H9 (cell line): ENCODE results near the gene HAND1. TPM values are rescaled to one million over a fixed set of nuclear protein-coding genes. Genes with fewer than 3 reads are reported as not detected.

ENCODE experiments used
- DNase-seq: peaks from one replicate; pipeline ENCODE4 v3.0.0-alpha.2; 2017
- H2AFZ ChIP-seq: one replicate; pipeline ENCODE4 v1.6.1; 2013; ENCODE audit warnings: mild to moderate bottlenecking, low read length, control low read depth, moderate library complexity
- H2AK5ac ChIP-seq: 2 replicates; pipeline ENCODE4 v1.6.1; 2013; ENCODE audit warnings: low read length, control low read depth, mixed read lengths; ENCODE audit not compliant: insufficient read length
- H2BK120ac ChIP-seq: one replicate; pipeline ENCODE4 v1.6.1; 2013; ENCODE audit warnings: low read depth, mild to moderate bottlenecking, low read length, control low read depth, inconsistent platforms; ENCODE audit not compliant: poor library complexity, severe bottlenecking
- H2BK12ac ChIP-seq: 2 replicates; pipeline ENCODE4 v1.6.1; 2013; ENCODE audit warnings: low read length, control low read depth, mixed read lengths, low read depth; ENCODE audit not compliant: insufficient read length
- H2BK15ac ChIP-seq: 2 replicates; pipeline ENCODE4 v1.6.1; 2013; ENCODE audit warnings: low read depth, low read length, control low read depth
- H2BK20ac ChIP-seq: one replicate; pipeline ENCODE4 v1.6.1; 2013; ENCODE audit warnings: low read depth, mild to moderate bottlenecking, low read length, control low read depth, inconsistent platforms; ENCODE audit not compliant: poor library complexity, severe bottlenecking
- H2BK5ac ChIP-seq: 2 replicates; pipeline ENCODE4 v1.6.1; 2013; ENCODE audit warnings: low read length, control low read depth, mixed read lengths; ENCODE audit not compliant: insufficient read length
- H3K14ac ChIP-seq: 2 replicates; pipeline ENCODE4 v1.6.1; 2013; ENCODE audit warnings: low read length, control low read depth; ENCODE audit not compliant: insufficient read depth
- H3K18ac ChIP-seq: 2 replicates; pipeline ENCODE4 v1.6.1; 2013; ENCODE audit warnings: low read depth, mild to moderate bottlenecking, mixed read lengths, low read length, control low read depth; ENCODE audit not compliant: insufficient read length
- H3K23ac ChIP-seq: 2 replicates; pipeline ENCODE4 v1.6.1; 2013; ENCODE audit warnings: low read length, control low read depth, mixed read lengths, low read depth; ENCODE audit not compliant: insufficient read length
- H3K23me2 ChIP-seq: 2 replicates; pipeline ENCODE4 v1.6.1; 2013; ENCODE audit warnings: low read depth, mild to moderate bottlenecking, mixed read lengths, low read length, control low read depth; ENCODE audit not compliant: insufficient read length, poor library complexity, severe bottlenecking
- H3K27ac ChIP-seq: 2 replicates; pipeline ENCODE4 v1.5.1; 2013; ENCODE audit warnings: low read length, control low read depth, mixed read lengths, low read depth; ENCODE audit not compliant: insufficient read length
- H3K27me3 ChIP-seq: 2 replicates; pipeline ENCODE4 v1.6.1; 2013; ENCODE audit warnings: low read length, control low read depth, inconsistent platforms; ENCODE audit not compliant: insufficient read depth
- H3K4ac ChIP-seq: 2 replicates; pipeline ENCODE4 v1.6.1; 2013; ENCODE audit warnings: low read depth, mild to moderate bottlenecking, control low read depth, inconsistent platforms, low read length, moderate library complexity
- H3K4me1 ChIP-seq: 2 replicates; pipeline ENCODE4 v1.6.1; 2013; ENCODE audit warnings: low read length, control low read depth, inconsistent platforms; ENCODE audit not compliant: insufficient read depth
- H3K4me2 ChIP-seq: 2 replicates; pipeline ENCODE4 v1.6.1; 2013; ENCODE audit warnings: low read length, control low read depth, mixed read lengths; ENCODE audit not compliant: insufficient read length, insufficient read depth
- H3K56ac ChIP-seq: 2 replicates; pipeline ENCODE4 v1.6.1; 2013; ENCODE audit warnings: low read depth, mild to moderate bottlenecking, mixed read lengths, low read length, control low read depth; ENCODE audit not compliant: insufficient read length
- H3K79me1 ChIP-seq: 2 replicates; pipeline ENCODE4 v1.6.1; 2013; ENCODE audit warnings: low read depth, mild to moderate bottlenecking, moderate library complexity, low read length, control low read depth, inconsistent platforms; ENCODE audit not compliant: insufficient read depth, poor library complexity, severe bottlenecking
- H3K79me2 ChIP-seq: 2 replicates; pipeline ENCODE4 v1.6.1; 2013; ENCODE audit warnings: low read length, control low read depth, inconsistent platforms; ENCODE audit not compliant: insufficient read depth
- H3K9ac ChIP-seq: 2 replicates; pipeline ENCODE4 v1.6.1; 2013; ENCODE audit warnings: low read length, control low read depth, mixed read lengths; ENCODE audit not compliant: insufficient read length; ENCODE audit errors: extremely low read depth
- H3K9me3 ChIP-seq: one replicate; pipeline ENCODE4 v1.6.1; 2013; ENCODE audit warnings: low read depth, low read length, inconsistent platforms; ENCODE audit not compliant: control insufficient read depth
- H3T11ph ChIP-seq: one replicate; pipeline ENCODE4 v1.6.1; 2013; ENCODE audit warnings: mild to moderate bottlenecking, low read length, control low read depth, inconsistent platforms
- H4K20me1 ChIP-seq: one replicate; pipeline ENCODE4 v1.6.1; 2013; ENCODE audit not compliant: control insufficient read depth, insufficient read length, insufficient read depth
- H4K5ac ChIP-seq: 2 replicates; pipeline ENCODE4 v1.6.1; 2013; ENCODE audit warnings: low read depth, mild to moderate bottlenecking, mixed read lengths, low read length, control low read depth; ENCODE audit not compliant: insufficient read length
- H4K8ac ChIP-seq: replicated peaks from 2 replicates; pipeline ENCODE4 v1.6.1; 2013; ENCODE audit warnings: low read length, control low read depth, mixed read lengths, low read depth; ENCODE audit not compliant: insufficient read length
- H4K91ac ChIP-seq: 2 replicates; pipeline ENCODE4 v1.6.1; 2013; ENCODE audit warnings: low read depth, mild to moderate bottlenecking, moderate library complexity, mixed read lengths, low read length, control low read depth; ENCODE audit not compliant: insufficient read length
- H3K27ac Mint-ChIP-seq, 3 experiments: 2 replicates in 2 of 3; 3 replicates in 1 of 3; pipeline ENCODE4 v1.8.0; 2020 to 2021; ENCODE audit warnings: mixed read lengths in 3 of 3, mild to moderate bottlenecking in 1 of 3, moderate library complexity in 1 of 3
- H3K27me3 Mint-ChIP-seq: 2 replicates; pipeline ENCODE4 v1.8.0; 2021; ENCODE audit warnings: low read depth, mild to moderate bottlenecking, moderate library complexity, mixed read lengths
- H3K36me3 Mint-ChIP-seq, 3 experiments: 2 replicates in 2 of 3; 3 replicates in 1 of 3; pipeline ENCODE4 v1.8.0; 2020 to 2021; ENCODE audit warnings: low read depth in 3 of 3, mixed read lengths in 3 of 3; ENCODE audit not compliant: insufficient read depth in 1 of 3
- H3K4me1 Mint-ChIP-seq, 2 experiments: 2 replicates each; pipeline ENCODE4 v1.8.0; 2020; ENCODE audit warnings: mixed read lengths in 2 of 2
- H3K4me3 Mint-ChIP-seq, 2 experiments: 2 replicates in 1 of 2; 3 replicates in 1 of 2; pipeline ENCODE4 v1.8.0; 2020 to 2021; ENCODE audit warnings: mild to moderate bottlenecking in 2 of 2, mixed read lengths in 2 of 2, moderate library complexity in 1 of 2
- H3K9me3 Mint-ChIP-seq, 2 experiments: 2 replicates in 1 of 2; 3 replicates in 1 of 2; pipeline ENCODE4 v1.8.0; 2020; ENCODE audit warnings: mild to moderate bottlenecking in 2 of 2, mixed read lengths in 2 of 2, moderate library complexity in 1 of 2
- WGBS: extraction: QIAGEN DNeasy Blood & Tissue Kit; methylation state at CpG from one replicate; pipeline ENCODE4 v1.1.7; 2013; ENCODE audit warnings: missing lambda C conversion rate, low lambda C conversion rate, mixed read lengths; ENCODE audit not compliant: insufficient read length; ENCODE audit errors: extremely low coverage; 5-methylcytosine and 5-hydroxymethylcytosine counted together
- total RNA-seq: library from RNA; stranded (reverse); gene quantifications from 2 replicates; pipeline ENCODE4 v1.2.1, GENCODE V29; 2021
- TF ChIP-seq, protein P1 (sequence below): fragments of 200-600 bp; sonication (generic); conservative IDR thresholded peaks from 3 replicates; pipeline ENCODE4 v1.8.0; 2021; ENCODE audit warnings: antibody characterized with exemption, mild to moderate bottlenecking

Gene HAND1
- total RNA-seq, 1 experiment from 2014 or later = not detected

DNA sequence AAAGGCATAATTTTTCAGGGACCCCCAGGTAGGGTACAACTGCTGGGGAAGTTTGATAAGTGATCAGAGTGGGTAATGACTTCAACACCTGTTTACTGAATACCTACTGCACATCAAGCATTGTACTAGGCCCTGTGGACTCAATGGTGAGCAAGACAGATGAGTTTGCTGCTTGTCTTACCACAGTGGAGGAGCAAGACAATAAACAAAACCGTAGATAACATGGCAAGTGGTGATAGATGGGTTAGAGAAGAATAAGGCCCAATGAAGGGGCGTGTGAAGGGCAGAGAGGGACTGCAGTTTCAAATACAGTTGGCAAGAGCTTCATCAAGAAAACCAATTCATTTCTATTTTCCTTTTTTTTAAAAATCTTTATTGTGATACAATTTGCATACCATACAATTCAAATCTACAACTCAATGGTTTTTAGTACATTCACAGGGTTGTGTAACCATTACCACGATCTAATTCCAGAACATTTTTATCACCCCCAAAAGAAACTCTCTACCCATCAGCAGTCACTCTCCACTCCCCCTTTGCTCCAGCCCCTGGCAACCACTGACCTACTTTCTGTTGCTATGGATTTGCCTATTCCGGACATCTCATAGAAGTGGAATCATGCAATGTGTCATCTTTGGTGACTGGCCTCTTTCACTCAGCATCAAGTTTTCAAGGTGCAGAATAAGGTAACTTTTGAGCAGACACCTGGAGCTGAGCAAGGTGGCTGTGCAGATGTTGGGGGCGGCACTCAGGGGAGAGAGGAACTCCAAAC lies 31.9 kb upstream of the HAND1 start:
- H3K27ac ChIP-seq = no peak overlapping the region
- H3K14ac ChIP-seq = no peak overlapping the region
- no peak overlapping the region for H2BK12ac ChIP-seq
- H2BK5ac ChIP-seq = no peak overlapping the region
- no peaks in the 10 kb centered on the region for H3K79me1 ChIP-seq
- H3K27ac Mint-ChIP-seq = no peak overlapping the region
- no peak overlapping the region for H2AK5ac ChIP-seq
- H3T11ph ChIP-seq = no peak overlapping the region
- H3K9me3 Mint-ChIP-seq = no peaks in the 10 kb centered on the region
- H3K23ac ChIP-seq = no peak overlapping the region
- H2BK120ac ChIP-seq = no peak overlapping the region
- H3K4ac ChIP-seq = no peak overlapping the region
- H3K18ac ChIP-seq = no peak overlapping the region
- no peak overlapping the region for H2BK20ac ChIP-seq
- H2BK15ac ChIP-seq = no peak overlapping the region
- H3K79me2 ChIP-seq = no peaks in the 10 kb centered on the region
- no peaks in the 10 kb centered on the region for H3K27me3 ChIP-seq
- H3K4me1 Mint-ChIP-seq = peaks cover 5 to 14% of the 10 kb centered on the region in 2 experiments; a peak in 3 of 4 replicates
- H4K5ac ChIP-seq = no peak overlapping the region
- WGBS = no CpG with 5 or more reads among the region's 5 CpGs
- no peak for DNase-seq
- H3K4me1 ChIP-seq = no peaks in the 10 kb centered on the region
- TF ChIP-seq, protein P1, sequence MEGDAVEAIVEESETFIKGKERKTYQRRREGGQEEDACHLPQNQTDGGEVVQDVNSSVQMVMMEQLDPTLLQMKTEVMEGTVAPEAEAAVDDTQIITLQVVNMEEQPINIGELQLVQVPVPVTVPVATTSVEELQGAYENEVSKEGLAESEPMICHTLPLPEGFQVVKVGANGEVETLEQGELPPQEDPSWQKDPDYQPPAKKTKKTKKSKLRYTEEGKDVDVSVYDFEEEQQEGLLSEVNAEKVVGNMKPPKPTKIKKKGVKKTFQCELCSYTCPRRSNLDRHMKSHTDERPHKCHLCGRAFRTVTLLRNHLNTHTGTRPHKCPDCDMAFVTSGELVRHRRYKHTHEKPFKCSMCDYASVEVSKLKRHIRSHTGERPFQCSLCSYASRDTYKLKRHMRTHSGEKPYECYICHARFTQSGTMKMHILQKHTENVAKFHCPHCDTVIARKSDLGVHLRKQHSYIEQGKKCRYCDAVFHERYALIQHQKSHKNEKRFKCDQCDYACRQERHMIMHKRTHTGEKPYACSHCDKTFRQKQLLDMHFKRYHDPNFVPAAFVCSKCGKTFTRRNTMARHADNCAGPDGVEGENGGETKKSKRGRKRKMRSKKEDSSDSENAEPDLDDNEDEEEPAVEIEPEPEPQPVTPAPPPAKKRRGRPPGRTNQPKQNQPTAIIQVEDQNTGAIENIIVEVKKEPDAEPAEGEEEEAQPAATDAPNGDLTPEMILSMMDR = no peak
- no peaks in the 10 kb centered on the region for H3K23me2 ChIP-seq
- peaks cover 30% of the 10 kb centered on the region for H3K27me3 Mint-ChIP-seq
- H3K9ac ChIP-seq = no peak overlapping the region
- no peaks in the 10 kb centered on the region for H4K20me1 ChIP-seq
- H3K4me2 ChIP-seq = no peak overlapping the region
- H4K8ac ChIP-seq = no peak overlapping the region
- H2AFZ ChIP-seq = no peak overlapping the region
- H4K91ac ChIP-seq = no peak overlapping the region
- H3K56ac ChIP-seq = no peak overlapping the region
- H3K36me3 Mint-ChIP-seq = no peaks in the 10 kb centered on the region
- H3K9me3 ChIP-seq = no peaks in the 10 kb centered on the region
- no peak overlapping the region for H3K4me3 Mint-ChIP-seq
